HFFc6 (cell line): ENCODE results near the gene TAOK1. TPM values are rescaled to one million over a fixed set of nuclear protein-coding genes. Genes with fewer than 3 reads are reported as not detected.

Source experiments
- DNase-seq: peaks from one replicate; pipeline ENCODE4 v3.0.0-alpha.2; 2018
- H3K27ac Mint-ChIP-seq: 2 replicates; pipeline ENCODE4 v1.8.0; 2020; ENCODE audit warnings: mild to moderate bottlenecking, mixed read lengths
- H3K27me3 Mint-ChIP-seq: 2 replicates; pipeline ENCODE4 v1.8.0; 2021; ENCODE audit warnings: mild to moderate bottlenecking, moderate library complexity, mixed read lengths; ENCODE audit not compliant: insufficient read depth
- H3K36me3 Mint-ChIP-seq: 2 replicates; pipeline ENCODE4 v1.8.0; 2021; ENCODE audit warnings: low read depth, mixed read lengths
- H3K4me1 Mint-ChIP-seq: 2 replicates; pipeline ENCODE4 v1.8.0; 2020; ENCODE audit warnings: low read depth, mixed read lengths
- H3K4me3 Mint-ChIP-seq: 2 replicates; pipeline ENCODE4 v1.8.0; 2020; ENCODE audit warnings: mild to moderate bottlenecking, moderate library complexity, mixed read lengths
- H3K9me3 Mint-ChIP-seq: 2 replicates; pipeline ENCODE4 v1.8.0; 2020; ENCODE audit warnings: mild to moderate bottlenecking, mixed read lengths
- CTCF ChIP-seq: fragments of 200-600 bp; sonication (generic); IDR thresholded peaks from 2 replicates; pipeline ENCODE4 v1.5.0; 2021; ENCODE audit warnings: antibody characterized with exemption, mild to moderate bottlenecking
- total RNA-seq, 6 experiments: library from RNA; stranded (reverse); fragmentation: NEBNext Ultra II Directional; extraction: Animal tissue kit (Norgen Biotek cat#: 25700); gene quantifications; 2 replicates in 1 of 6; 3 replicates in 5 of 6; pipeline ENCODE4 v1.2.3, GENCODE V29; 2021

Gene TAOK1
- total RNA-seq, 6 experiments from 2014 or later: 72.0 to 82.6 (median 75.1) TPM

GRCh38 chr17:29368161-29368560 is 22.0 kb upstream of the TAOK1 start:
- H3K36me3 Mint-ChIP-seq: no peaks in the 10 kb centered on the region
- H3K9me3 Mint-ChIP-seq: no peaks in the 10 kb centered on the region
- peaks cover 5% of the 10 kb centered on the region for H3K27me3 Mint-ChIP-seq
- no peak for TF ChIP-seq CTCF
- no peak overlapping the region for H3K27ac Mint-ChIP-seq
- no peak for DNase-seq
- peaks cover 5% of the 10 kb centered on the region; the same call in 1 of the 2 replicates for H3K4me1 Mint-ChIP-seq
- H3K4me3 Mint-ChIP-seq: no peak overlapping the region

- Mint-ChIP-seq H3K27me3 (peaks cover 6% of the 10 kb centered on the region), H3K4me3 (no peak overlapping the region), H3K36me3 (no peaks in the 10 kb centered on the region), H3K27ac (no peak overlapping the region), H3K9me3 (no peaks in the 10 kb centered on the region), H3K4me1 (peaks cover 2% of the 10 kb centered on the region; the same call in 1 of the 2 replicates)
- no peak for DNase-seq
- TF ChIP-seq CTCF: no peak
Observed at GRCh38 chr17:29368926-29369325, 21.2 kb upstream of the TAOK1 start.

GRCh38 chr17:29369831-29370735 is 20.1 kb upstream of the TAOK1 start:
- DNase-seq: peak; percentile 82
- Mint-ChIP-seq H3K4me1 (peaks cover 8% of the 10 kb centered on the region), H3K27me3 (peaks cover 6% of the 10 kb centered on the region), H3K27ac (no peak overlapping the region), H3K4me3 (no peak overlapping the region), H3K9me3 (no peaks in the 10 kb centered on the region), H3K36me3 (no peaks in the 10 kb centered on the region)
- peak; percentile 88 for TF ChIP-seq CTCF

- H3K4me1 Mint-ChIP-seq: peaks cover 36% of the 10 kb centered on the region
- H3K27me3 Mint-ChIP-seq: peaks cover 3% of the 10 kb centered on the region; the same call in 1 of the 2 replicates
- DNase-seq: peak; percentile 75
- TF ChIP-seq CTCF: no peak
- no peaks in the 10 kb centered on the region for H3K36me3 Mint-ChIP-seq
- peak overlapping the region; percentile 75 for H3K4me3 Mint-ChIP-seq
- peak overlapping the region; percentile 76 for H3K27ac Mint-ChIP-seq
- no peaks in the 10 kb centered on the region for H3K9me3 Mint-ChIP-seq
Observed at GRCh38 chr17:29376667-29377270, 13.4 kb upstream of the TAOK1 start.

GRCh38 chr17:29378500-29378899 is 11.7 kb upstream of the TAOK1 start:
- no peak for DNase-seq
- H3K27ac Mint-ChIP-seq: no peak overlapping the region
- TF ChIP-seq CTCF: no peak
- no peaks in the 10 kb centered on the region for H3K36me3 Mint-ChIP-seq
- peaks cover 39% of the 10 kb centered on the region for H3K4me1 Mint-ChIP-seq
- H3K27me3 Mint-ChIP-seq: peaks cover 3% of the 10 kb centered on the region; the same call in 1 of the 2 replicates
- H3K9me3 Mint-ChIP-seq: no peaks in the 10 kb centered on the region
- H3K4me3 Mint-ChIP-seq: no peak overlapping the region
